Rectal smooth muscle tissue (tissue), 1 donor: Measurements from ENCODE around the gene CAMTA1.

Experiments used
- H3K27ac ChIP-seq: one replicate; pipeline ENCODE4 v1.7.0; 2013; ENCODE audit warnings: low read depth, low read length, inconsistent platforms
- H3K27me3 ChIP-seq: one replicate; pipeline ENCODE4 v1.7.0; 2013; ENCODE audit warnings: low read length; ENCODE audit not compliant: control insufficient read depth, insufficient read depth
- H3K36me3 ChIP-seq: one replicate; pipeline ENCODE4 v1.7.0; 2013; ENCODE audit warnings: low read length; ENCODE audit not compliant: control insufficient read depth, insufficient read depth
- H3K4me1 ChIP-seq: one replicate; pipeline ENCODE4 v1.7.0; 2013; ENCODE audit warnings: low read length; ENCODE audit not compliant: control insufficient read depth, insufficient read depth
- H3K4me3 ChIP-seq: one replicate; pipeline ENCODE4 v1.7.0; 2013; ENCODE audit warnings: low read length
- H3K9ac ChIP-seq: one replicate; pipeline ENCODE4 v1.7.0; 2013; ENCODE audit warnings: low read length

Gene CAMTA1

DNA sequence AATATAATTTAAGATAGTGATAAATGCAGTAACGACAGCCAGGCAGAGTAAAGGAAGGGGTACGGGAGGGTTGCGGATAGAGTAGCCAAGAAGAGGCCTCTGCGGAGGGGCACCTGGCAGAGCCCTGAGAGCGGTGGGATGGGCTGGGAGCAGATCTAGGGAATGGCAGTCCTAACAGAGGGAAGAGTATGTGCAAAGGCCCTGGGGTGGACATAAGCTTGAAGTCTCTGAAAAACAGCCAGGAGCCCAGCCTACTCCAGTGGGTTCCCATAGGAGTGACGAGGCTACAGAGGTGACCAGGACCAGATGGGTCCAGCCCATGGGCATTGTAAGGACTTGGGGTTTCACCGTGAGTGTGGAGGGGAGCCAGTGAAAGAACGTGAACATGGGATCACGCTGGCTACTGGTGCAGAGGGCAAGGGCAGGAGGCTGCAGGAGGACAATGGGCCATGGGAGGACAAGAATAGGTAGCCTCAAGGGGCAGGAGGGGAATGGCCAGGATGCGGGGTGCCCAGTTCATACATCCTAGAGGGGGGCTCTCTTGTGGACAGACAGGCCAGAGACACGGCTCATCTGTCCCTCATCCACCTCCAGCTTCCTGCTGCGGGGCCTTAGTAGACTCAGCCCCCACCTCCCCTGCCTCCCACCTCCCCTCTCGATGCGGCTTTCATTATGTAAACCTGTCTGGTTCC, 800.1 kb downstream of the CAMTA1 start:
- no peak overlapping the region for H3K4me3 ChIP-seq
- no peak overlapping the region for H3K27ac ChIP-seq
- H3K9ac ChIP-seq: no peak overlapping the region
- H3K27me3 ChIP-seq: no peaks in the 10 kb centered on the region
- H3K36me3 ChIP-seq: no peaks in the 10 kb centered on the region
- no peaks in the 10 kb centered on the region for H3K4me1 ChIP-seq

- no peaks in the 10 kb centered on the region for H3K4me1 ChIP-seq
- H3K27me3 ChIP-seq: no peaks in the 10 kb centered on the region
- no peak overlapping the region for H3K9ac ChIP-seq
- no peak overlapping the region for H3K4me3 ChIP-seq
- H3K27ac ChIP-seq: no peak overlapping the region
- H3K36me3 ChIP-seq: no peaks in the 10 kb centered on the region
These were observed 801.0 kb downstream of the CAMTA1 start for GRCh38 chr1:7586031-7586941.

DNA sequence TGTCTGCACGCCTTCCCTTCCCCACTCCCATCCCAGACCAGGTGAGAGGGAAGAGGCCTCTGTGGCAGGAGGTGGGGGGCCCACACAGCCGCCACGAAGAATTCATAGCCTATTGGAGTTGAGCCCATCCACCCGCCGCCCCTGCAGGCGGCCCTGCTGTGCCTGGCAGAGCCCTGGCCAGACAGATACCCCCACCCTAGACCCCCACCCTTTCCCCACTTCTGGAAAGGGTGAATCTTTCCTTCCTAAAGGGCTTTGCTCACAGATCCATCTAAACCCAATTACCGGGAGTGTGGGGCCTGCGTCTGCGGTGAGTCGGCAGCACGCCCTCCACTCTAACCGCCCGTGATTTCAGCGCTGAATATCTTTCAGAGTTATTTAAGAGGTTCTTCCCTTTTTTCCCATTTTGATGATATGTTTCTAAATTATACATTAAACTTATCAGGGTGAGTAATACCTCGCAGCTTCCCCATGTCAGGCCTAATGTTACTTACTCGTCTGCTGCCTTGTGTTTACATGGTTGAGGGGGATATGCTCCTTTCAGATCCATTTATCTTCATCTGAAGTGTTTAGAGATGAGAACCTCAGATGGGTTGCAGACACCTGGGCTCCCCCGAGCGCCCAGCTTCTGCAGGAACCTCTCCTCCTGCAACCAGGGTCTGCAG, 802.0 kb downstream of the CAMTA1 start:
- no peak overlapping the region for H3K4me3 ChIP-seq
- H3K36me3 ChIP-seq: no peaks in the 10 kb centered on the region
- H3K27ac ChIP-seq: no peak overlapping the region
- H3K9ac ChIP-seq: no peak overlapping the region
- H3K27me3 ChIP-seq: no peaks in the 10 kb centered on the region
- no peaks in the 10 kb centered on the region for H3K4me1 ChIP-seq

GRCh38 chr1:7587773-7588456, 802.7 kb downstream of the CAMTA1 start:
- Histone ChIP-seq H3K4me1 (no peaks in the 10 kb centered on the region), H3K27ac (no peak overlapping the region), H3K36me3 (no peaks in the 10 kb centered on the region), H3K27me3 (no peaks in the 10 kb centered on the region), H3K9ac (no peak overlapping the region), H3K4me3 (no peak overlapping the region)

- Histone ChIP-seq H3K27ac (no peak overlapping the region), H3K9ac (no peak overlapping the region), H3K36me3 (no peaks in the 10 kb centered on the region), H3K27me3 (no peaks in the 10 kb centered on the region), H3K4me3 (no peak overlapping the region), H3K4me1 (no peaks in the 10 kb centered on the region)
These were observed 803.2 kb downstream of the CAMTA1 start for GRCh38 chr1:7588457-7588827.

DNA sequence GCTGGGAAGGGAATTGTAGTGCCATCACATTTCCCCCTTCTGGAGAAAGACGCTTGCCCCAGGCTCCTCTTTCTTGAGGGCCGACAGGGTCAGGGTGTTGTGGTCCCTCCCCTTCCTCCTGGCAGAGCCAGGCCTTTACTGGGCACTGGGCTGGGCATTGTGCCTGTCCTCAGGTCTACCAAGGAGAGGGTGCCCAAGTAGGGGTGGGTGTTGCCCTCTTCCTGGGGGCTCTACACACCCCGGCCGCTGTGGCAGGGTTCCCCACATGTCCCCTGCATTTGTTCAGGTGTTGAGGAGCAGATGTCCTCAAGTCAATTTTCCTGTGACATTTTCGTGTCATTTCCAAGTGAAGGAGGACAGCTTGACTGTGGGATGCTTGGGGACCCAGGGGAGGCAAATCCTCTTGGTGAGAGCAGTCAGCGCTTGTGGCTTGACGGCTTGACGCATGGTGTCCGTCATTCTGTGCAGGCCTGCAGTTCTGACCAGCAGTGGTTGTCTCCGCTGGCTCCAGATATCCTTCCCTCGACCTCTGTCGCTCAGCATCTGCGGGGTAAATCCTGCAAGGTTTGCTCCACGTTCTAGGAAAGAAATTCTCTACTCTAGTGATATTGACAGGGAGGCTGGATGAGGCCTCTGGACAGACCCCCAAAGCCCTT, 804.0 kb downstream of the CAMTA1 start:
- Histone ChIP-seq H3K4me1 (no peaks in the 10 kb centered on the region), H3K4me3 (no peak overlapping the region), H3K36me3 (no peaks in the 10 kb centered on the region), H3K27ac (no peak overlapping the region), H3K9ac (no peak overlapping the region), H3K27me3 (no peaks in the 10 kb centered on the region)

- no peak overlapping the region for H3K27ac ChIP-seq
- no peaks in the 10 kb centered on the region for H3K4me1 ChIP-seq
- no peak overlapping the region for H3K4me3 ChIP-seq
- no peak overlapping the region for H3K9ac ChIP-seq
- H3K27me3 ChIP-seq: no peaks in the 10 kb centered on the region
- H3K36me3 ChIP-seq: no peaks in the 10 kb centered on the region
These were observed 804.6 kb downstream of the CAMTA1 start for GRCh38 chr1:7589774-7590425.

DNA sequence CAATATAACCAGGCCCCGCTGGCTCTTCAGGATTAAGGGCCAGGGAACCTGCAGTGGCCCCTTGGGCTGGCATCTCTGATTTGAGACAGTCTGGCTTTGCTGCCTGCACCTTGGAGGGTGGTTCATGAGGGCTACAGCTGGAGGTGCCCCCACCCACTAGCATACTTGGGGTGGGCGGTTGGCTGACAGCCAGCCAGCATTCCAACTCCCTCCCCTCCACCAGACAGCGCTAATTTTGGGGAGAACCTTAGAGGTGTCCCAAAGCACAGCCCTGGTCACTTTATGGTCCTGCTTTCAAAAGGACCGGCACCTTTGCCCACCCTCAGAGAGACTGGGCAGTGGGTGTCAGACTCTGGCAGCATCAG, 805.2 kb downstream of the CAMTA1 start:
- no peak overlapping the region for H3K4me3 ChIP-seq
- H3K9ac ChIP-seq: no peak overlapping the region
- H3K36me3 ChIP-seq: no peaks in the 10 kb centered on the region
- H3K27ac ChIP-seq: no peak overlapping the region
- H3K27me3 ChIP-seq: no peaks in the 10 kb centered on the region
- H3K4me1 ChIP-seq: no peaks in the 10 kb centered on the region

GRCh38 chr1:7591565-7591964, 806.3 kb downstream of the CAMTA1 start:
- Histone ChIP-seq H3K4me1 (no peaks in the 10 kb centered on the region), H3K9ac (no peak overlapping the region), H3K27me3 (no peaks in the 10 kb centered on the region), H3K4me3 (no peak overlapping the region), H3K36me3 (no peaks in the 10 kb centered on the region), H3K27ac (no peak overlapping the region)

DNA sequence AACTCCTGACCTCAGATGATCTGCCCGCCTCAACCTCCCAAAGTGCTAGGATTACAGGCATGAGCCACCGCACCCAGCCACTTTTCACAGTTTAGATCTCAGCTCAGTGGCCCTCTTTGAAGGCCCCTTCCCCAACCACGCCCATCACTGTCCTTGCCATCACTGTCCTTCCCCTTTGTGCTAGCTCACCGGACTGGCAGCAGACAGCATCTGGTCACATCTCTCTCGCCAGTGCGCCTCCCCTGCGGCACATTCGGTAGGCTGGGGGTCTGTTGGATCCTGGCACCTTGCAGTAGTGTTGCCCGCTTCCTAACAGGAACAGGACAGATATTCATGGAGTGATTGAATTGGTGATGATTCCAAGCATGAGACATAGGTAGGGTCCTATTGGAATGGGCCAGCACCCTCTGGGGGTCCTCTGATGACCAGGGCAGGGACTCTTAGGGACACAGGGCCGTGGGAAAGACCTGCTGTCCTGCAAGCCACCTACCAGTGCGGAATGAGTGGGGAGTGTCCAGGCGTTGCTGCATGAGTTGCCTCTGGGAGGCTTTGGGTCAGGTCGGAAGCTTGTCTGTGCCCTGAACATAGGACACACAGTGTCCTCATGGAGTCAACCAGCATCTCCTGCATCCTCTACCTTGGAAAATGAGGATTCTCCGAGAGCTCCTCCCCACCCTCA, 807.0 kb downstream of the CAMTA1 start:
- Histone ChIP-seq H3K4me3 (no peak overlapping the region), H3K9ac (no peak overlapping the region), H3K4me1 (no peaks in the 10 kb centered on the region), H3K27me3 (no peaks in the 10 kb centered on the region), H3K27ac (no peak overlapping the region), H3K36me3 (no peaks in the 10 kb centered on the region)

- H3K27ac ChIP-seq: no peak overlapping the region
- no peak overlapping the region for H3K9ac ChIP-seq
These were observed 808.9 kb downstream of the CAMTA1 start for GRCh38 chr1:7594002-7594713.

More at GRCh38 chr1:7594002-7594713, 808.9 kb downstream of the CAMTA1 start:
- Histone ChIP-seq H3K4me3 (no peak overlapping the region), H3K27me3 (no peaks in the 10 kb centered on the region), H3K4me1 (no peaks in the 10 kb centered on the region), H3K36me3 (no peaks in the 10 kb centered on the region)
